GM20431 (cell line): Measurements from ENCODE around the gene TMEM221.

Source experiments
- in situ Hi-C: fragments of 300-500 bp; cut with MseI, MboI; formaldehyde crosslinking; loops from one replicate; pipeline ENCODE4 v1.15.0; 2020; ENCODE audit warnings: low sequenced_read_pairs; ENCODE audit not compliant: unreplicated experiment

The TMEM221 gene

GRCh38 chr19:17450264-17451075, 2.0 kb upstream of the TMEM221 start:
- in situ Hi-C loops: no loop called here

GRCh38 chr19:17447704-17448130, 751 bp downstream of the TMEM221 start:
- in situ Hi-C loops: no loop called here

GRCh38 chr19:17445526-17446165, 2.8 kb downstream of the TMEM221 start:
- in situ Hi-C loops: no loop called here

- in situ Hi-C loops: no loop called here
Observed at GRCh38 chr19:17441241-17442021, 7.0 kb downstream of the TMEM221 start.

- in situ Hi-C loops: no loop called here
Observed at GRCh38 chr19:17436874-17437267, 11.6 kb downstream of the TMEM221 start.

GRCh38 chr19:17436094-17436873, 12.2 kb downstream of the TMEM221 start:
- in situ Hi-C loops: no loop called here

GRCh38 chr19:17435218-17435617, 13.2 kb downstream of the TMEM221 start:
- in situ Hi-C loops: no loop called here

GRCh38 chr19:17431417-17431816, 17.1 kb downstream of the TMEM221 start:
- in situ Hi-C loops: no loop called here

GRCh38 chr19:17429641-17430113, 18.8 kb downstream of the TMEM221 start:
- in situ Hi-C loops: no loop called here

- in situ Hi-C loops: no loop called here
Observed at GRCh38 chr19:17424743-17425365, 23.6 kb downstream of the TMEM221 start.

- in situ Hi-C loops: no loop called here
Observed at GRCh38 chr19:17423429-17424208, 24.8 kb downstream of the TMEM221 start.

- in situ Hi-C loops: no loop called here
Observed at GRCh38 chr19:17421942-17422341, 26.5 kb downstream of the TMEM221 start.

GRCh38 chr19:17420475-17420924, 28.0 kb downstream of the TMEM221 start:
- in situ Hi-C loops: no loop called here

- in situ Hi-C loops: no loop called here
Observed at GRCh38 chr19:17419621-17420474, 28.6 kb downstream of the TMEM221 start, which contains the start of gene MVB12A. Gene MVB12A, plus strand, starts transcription at chr19:17420047. Its CDS starts 89 bp downstream, at chr19:17420136.

- in situ Hi-C loops: no loop called here
Observed at GRCh38 chr19:17419154-17419620, 29.3 kb downstream of the TMEM221 start.

GRCh38 chr19:17418710-17419109, 29.8 kb downstream of the TMEM221 start:
- in situ Hi-C loops: no loop called here

- in situ Hi-C loops: no loop called here
Observed at GRCh38 chr19:17415121-17415520, 33.3 kb downstream of the TMEM221 start.
